Mesothelial cell of epicardium (in vitro differentiated cells): Measurements from ENCODE around the gene ZNF436. TPM values are rescaled to one million over a fixed set of nuclear protein-coding genes. Genes with fewer than 3 reads are reported as not detected.
A peak's percentile ranks its signal among the peaks of the same experiment; 100 is the strongest.
"Not testable (repeated sequence)": the region's sequence is repeated elsewhere in the genome, so short reads cannot be mapped to it uniquely, and the experiment has no call there.

Experiments used
- DNase-seq, 2 experiments: peaks; one replicate each; pipeline ENCODE4 v3.0.0; 2021; ENCODE audit warnings: low spot score in 2 of 2; ENCODE audit not compliant: unreplicated experiment in 2 of 2
- H3K27ac Mint-ChIP-seq: 2 replicates; pipeline ENCODE4 v1.8.0; 2021; ENCODE audit warnings: mixed read lengths
- H3K27me3 Mint-ChIP-seq: 2 replicates; pipeline ENCODE4 v1.8.0; 2021; ENCODE audit warnings: low read depth, mixed read lengths
- H3K36me3 Mint-ChIP-seq: 2 replicates; pipeline ENCODE4 v1.8.0; 2021; ENCODE audit warnings: mixed read lengths
- H3K4me1 Mint-ChIP-seq: 2 replicates; pipeline ENCODE4 v1.8.0; 2021; ENCODE audit warnings: mixed read lengths
- H3K4me3 Mint-ChIP-seq: 2 replicates; pipeline ENCODE4 v1.8.0; 2021; ENCODE audit warnings: mild to moderate bottlenecking, moderate library complexity, mixed read lengths
- H3K9me3 Mint-ChIP-seq: 2 replicates; pipeline ENCODE4 v1.8.0; 2021; ENCODE audit warnings: mixed read lengths
- total RNA-seq: library from RNA; stranded (reverse); gene quantifications from 3 replicates; pipeline ENCODE4 v1.2.1, GENCODE V29; 2021
- TF ChIP-seq, protein P1 (sequence below): fragments of 200-600 bp; sonication (generic); IDR thresholded peaks from one replicate; pipeline ENCODE4 v1.5.0; 2021; ENCODE audit warnings: antibody characterized with exemption; ENCODE audit not compliant: unreplicated experiment

Gene ZNF436
- total RNA-seq, 1 donor from 2014 or later: 33.7 TPM

GRCh38 chr1:23383577-23384311 lies 14.1 kb upstream of the ZNF436 start:
- Mint-ChIP-seq H3K4me3 (no peak overlapping the region), H3K4me1 (peaks cover 24% of the 10 kb centered on the region)
- TF ChIP-seq, protein P1, sequence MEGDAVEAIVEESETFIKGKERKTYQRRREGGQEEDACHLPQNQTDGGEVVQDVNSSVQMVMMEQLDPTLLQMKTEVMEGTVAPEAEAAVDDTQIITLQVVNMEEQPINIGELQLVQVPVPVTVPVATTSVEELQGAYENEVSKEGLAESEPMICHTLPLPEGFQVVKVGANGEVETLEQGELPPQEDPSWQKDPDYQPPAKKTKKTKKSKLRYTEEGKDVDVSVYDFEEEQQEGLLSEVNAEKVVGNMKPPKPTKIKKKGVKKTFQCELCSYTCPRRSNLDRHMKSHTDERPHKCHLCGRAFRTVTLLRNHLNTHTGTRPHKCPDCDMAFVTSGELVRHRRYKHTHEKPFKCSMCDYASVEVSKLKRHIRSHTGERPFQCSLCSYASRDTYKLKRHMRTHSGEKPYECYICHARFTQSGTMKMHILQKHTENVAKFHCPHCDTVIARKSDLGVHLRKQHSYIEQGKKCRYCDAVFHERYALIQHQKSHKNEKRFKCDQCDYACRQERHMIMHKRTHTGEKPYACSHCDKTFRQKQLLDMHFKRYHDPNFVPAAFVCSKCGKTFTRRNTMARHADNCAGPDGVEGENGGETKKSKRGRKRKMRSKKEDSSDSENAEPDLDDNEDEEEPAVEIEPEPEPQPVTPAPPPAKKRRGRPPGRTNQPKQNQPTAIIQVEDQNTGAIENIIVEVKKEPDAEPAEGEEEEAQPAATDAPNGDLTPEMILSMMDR: no peak

DNA sequence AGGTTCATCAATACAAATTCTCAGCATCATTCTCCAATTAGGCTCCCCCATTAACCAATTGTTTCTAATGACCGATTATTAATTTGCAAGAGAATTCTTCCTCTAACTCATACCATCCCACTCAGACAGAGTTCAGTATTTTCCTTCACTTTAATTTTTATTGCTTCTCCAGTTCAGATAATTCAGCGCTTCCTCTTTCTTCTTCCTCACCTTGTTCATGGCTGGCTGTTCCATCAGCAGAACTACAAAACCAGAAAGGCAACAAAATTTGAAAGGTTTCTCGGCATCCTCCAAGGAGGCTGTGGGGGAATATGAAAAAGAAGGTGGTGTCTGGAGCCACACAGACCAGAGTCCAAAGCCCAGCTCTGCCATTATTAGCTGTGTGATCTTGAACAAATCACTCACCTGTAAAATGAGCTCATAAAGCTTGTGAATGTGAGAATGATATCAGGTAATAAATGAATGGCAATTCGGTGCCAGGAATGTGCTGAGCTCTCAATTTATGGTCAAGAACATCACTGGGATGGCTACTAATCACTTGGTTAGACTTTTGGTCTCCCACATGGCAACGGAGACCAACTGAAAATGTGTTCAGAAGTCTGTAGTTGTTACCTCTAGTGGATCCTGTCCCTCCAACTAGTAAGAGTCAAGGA lies 11.7 kb upstream of the ZNF436 start:
- no peak overlapping the region for H3K4me3 Mint-ChIP-seq
- H3K4me1 Mint-ChIP-seq: peaks cover 32% of the 10 kb centered on the region
- H3K36me3 Mint-ChIP-seq: peaks cover 3% of the 10 kb centered on the region
- H3K27me3 Mint-ChIP-seq: no peaks in the 10 kb centered on the region
- TF ChIP-seq, protein P1: no peak
- no peak for DNase-seq
- H3K9me3 Mint-ChIP-seq: no peaks in the 10 kb centered on the region
- H3K27ac Mint-ChIP-seq: no peak overlapping the region

More at GRCh38 chr1:23383577-23384311, 14.1 kb upstream of the ZNF436 start:
- Mint-ChIP-seq H3K36me3 (peaks cover 3% of the 10 kb centered on the region), H3K9me3 (no peaks in the 10 kb centered on the region), H3K27ac (no peak overlapping the region), H3K27me3 (no peaks in the 10 kb centered on the region)
- no peak for DNase-seq

GRCh38 chr1:23380719-23381118 lies 11.1 kb upstream of the ZNF436 start:
- peaks cover 32% of the 10 kb centered on the region for H3K4me1 Mint-ChIP-seq
- DNase-seq: no peak
- H3K27ac Mint-ChIP-seq: no peak overlapping the region
- no peaks in the 10 kb centered on the region for H3K9me3 Mint-ChIP-seq
- TF ChIP-seq, protein P1: no peak
- no peaks in the 10 kb centered on the region for H3K27me3 Mint-ChIP-seq
- H3K4me3 Mint-ChIP-seq: no peak overlapping the region
- peaks cover 3% of the 10 kb centered on the region for H3K36me3 Mint-ChIP-seq

DNA sequence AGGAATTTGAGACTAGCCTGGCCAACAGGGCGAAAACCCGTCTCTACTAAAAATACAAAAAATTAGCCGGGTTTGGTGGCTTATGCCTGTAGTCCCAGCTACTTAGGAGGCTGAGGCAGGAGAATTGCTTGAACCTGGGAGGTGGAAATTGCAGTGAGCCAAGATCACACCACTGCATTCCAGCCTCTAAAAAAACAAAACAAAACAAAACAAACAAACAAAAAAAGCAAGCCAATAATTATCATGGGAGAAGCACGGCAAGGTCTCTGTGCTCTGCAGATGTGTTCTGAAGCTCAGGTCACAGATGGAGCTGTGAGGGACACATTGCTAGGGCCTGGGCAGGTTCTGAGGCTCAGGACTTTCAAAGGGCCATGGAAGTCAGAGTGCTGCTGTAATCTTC lies 10.6 kb upstream of the ZNF436 start:
- not testable (repeated sequence) for H3K36me3 Mint-ChIP-seq, H3K27me3 Mint-ChIP-seq, DNase-seq, H3K4me3 Mint-ChIP-seq, H3K27ac Mint-ChIP-seq, H3K9me3 Mint-ChIP-seq
- peaks cover 28% of the 10 kb centered on the region for H3K4me1 Mint-ChIP-seq

DNA sequence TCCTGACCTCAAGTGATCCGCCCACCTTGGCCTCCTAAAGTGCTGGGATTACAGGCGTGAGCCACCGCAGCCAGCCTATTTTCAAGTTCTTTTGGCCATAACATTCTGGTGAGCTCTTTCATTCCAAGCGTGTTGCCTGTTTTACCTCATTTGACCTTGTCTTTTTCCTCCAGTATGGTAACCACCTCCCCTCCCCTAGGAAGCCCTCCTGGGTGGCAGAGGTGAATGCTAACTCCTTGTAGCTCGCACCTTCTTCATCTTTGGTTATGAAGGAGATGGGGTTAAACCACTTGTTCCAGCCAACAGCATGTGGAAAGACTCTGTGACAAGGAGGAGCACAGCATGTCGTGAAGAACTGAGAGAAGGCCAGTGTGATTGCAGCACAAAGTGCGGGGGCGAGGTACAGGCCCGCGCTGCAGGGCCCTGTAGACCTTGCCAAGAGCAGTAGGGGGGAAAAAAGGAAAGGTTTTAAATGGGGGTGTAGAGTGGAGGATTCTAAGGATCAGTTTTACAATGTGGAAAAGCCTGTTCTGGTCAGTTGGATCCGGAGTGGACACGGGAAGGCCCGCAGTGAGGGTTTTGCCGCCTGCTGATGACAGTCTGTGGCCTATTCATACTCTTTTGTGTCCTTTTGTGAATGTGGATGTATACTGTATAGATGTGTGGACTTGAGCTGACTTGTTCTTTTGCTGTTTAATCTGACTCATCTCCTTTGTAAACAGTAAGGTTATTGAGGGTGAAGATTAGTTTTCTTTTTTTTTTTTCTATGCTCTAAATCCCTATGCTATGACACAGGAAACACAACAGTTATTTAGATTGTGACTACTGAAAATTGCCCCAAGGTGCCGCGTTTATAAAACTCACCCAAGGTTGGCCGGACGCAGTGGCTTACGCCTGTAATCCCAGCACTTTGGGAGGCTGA lies 7.5 kb upstream of the ZNF436 start:
- H3K4me3 Mint-ChIP-seq: no peak overlapping the region
- TF ChIP-seq, protein P1: no peak
- H3K27ac Mint-ChIP-seq: peak overlapping the region; percentile 54
- DNase-seq: no peak
- peaks cover 26% of the 10 kb centered on the region for H3K4me1 Mint-ChIP-seq
- H3K9me3 Mint-ChIP-seq: no peaks in the 10 kb centered on the region
- no peaks in the 10 kb centered on the region for H3K27me3 Mint-ChIP-seq
- H3K36me3 Mint-ChIP-seq: peaks cover 6% of the 10 kb centered on the region

GRCh38 chr1:23374079-23374735 lies 4.6 kb upstream of the ZNF436 start:
- not testable (repeated sequence) for DNase-seq, H3K27me3 Mint-ChIP-seq, H3K4me3 Mint-ChIP-seq, H3K27ac Mint-ChIP-seq, H3K9me3 Mint-ChIP-seq, H3K36me3 Mint-ChIP-seq
- peaks cover 41% of the 10 kb centered on the region for H3K4me1 Mint-ChIP-seq
